Activated CD4-positive, alpha-beta T cell treated with anti-CD3 and anti-CD28 coated beads, Interleukin-2, Interleukin-6, amounts not matched to agents 100 ng/mL and 50 ng/mL, durations not matched to agents 16 hours and 8 hours (primary cell): Measurements from ENCODE around the gene CD99.
A peak's percentile ranks its signal among the peaks of the same experiment; 100 is the strongest.

Source experiments
- DNase-seq: peaks from one replicate; pipeline ENCODE4 v3.0.0-alpha.2; 2020

CD99 gene

DNA sequence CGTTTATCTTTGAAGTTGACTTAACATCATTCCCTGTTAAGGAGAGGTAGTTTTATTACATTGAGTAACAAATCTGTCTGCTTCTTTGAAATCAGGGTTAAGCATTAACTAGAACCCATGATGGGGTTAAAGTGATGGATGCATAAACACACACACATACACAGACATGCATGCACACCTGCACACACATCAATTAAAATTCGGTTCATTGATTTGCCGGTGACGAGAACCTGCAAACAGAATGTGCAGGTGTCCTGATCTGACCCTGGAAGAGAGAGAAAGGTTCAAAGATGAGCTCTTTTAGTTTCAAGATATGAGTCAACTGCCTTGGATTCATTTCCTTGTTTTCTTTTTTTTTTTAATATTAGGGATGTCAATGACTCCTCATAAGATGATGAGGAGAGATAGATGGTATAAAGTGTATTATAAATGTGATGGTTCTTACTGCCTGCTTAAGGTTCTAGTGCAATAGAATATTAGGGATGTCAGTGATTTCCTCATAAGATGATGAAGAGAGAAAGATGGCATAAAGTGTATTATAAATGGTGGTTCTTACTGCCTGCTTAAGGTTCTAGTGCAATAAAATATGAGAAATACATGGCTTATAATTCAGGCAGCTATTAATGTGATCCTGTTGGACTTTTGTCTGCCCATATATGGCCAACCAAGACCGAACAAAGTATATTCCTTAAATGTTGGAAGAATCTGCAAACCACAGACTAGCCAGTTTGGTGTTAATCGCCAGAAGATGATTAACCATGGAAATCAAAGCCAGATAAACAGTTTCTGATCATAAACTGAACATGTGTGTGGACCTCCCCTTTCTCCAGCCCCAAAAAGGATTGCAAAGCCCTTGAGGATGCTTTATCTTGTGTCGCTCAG, 14.1 kb upstream of the CD99 start:
- DNase-seq = no peak

- DNase-seq = no peak
Observed at GRCh38 chrX:2677764-2678163, 13.3 kb upstream of the CD99 start.

DNA sequence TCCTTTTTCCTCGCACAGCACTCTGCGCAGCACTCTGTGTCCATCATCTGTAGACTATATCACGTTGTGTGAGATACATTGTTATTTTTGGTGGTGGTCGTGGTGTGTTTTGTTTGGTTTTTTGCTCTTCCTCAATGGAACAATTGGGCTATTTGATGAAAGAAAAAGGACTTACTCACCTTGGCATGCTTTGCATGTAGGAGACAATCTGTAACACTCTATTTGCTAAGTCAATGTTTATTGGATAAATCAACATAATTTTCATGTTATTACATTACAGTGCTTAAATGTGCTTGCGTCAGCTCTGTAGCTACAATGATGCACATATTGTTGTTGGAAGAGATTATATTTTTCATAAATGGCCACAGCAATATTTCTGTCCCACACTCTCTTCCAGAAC, 12.5 kb upstream of the CD99 start:
- DNase-seq = no peak

DNA sequence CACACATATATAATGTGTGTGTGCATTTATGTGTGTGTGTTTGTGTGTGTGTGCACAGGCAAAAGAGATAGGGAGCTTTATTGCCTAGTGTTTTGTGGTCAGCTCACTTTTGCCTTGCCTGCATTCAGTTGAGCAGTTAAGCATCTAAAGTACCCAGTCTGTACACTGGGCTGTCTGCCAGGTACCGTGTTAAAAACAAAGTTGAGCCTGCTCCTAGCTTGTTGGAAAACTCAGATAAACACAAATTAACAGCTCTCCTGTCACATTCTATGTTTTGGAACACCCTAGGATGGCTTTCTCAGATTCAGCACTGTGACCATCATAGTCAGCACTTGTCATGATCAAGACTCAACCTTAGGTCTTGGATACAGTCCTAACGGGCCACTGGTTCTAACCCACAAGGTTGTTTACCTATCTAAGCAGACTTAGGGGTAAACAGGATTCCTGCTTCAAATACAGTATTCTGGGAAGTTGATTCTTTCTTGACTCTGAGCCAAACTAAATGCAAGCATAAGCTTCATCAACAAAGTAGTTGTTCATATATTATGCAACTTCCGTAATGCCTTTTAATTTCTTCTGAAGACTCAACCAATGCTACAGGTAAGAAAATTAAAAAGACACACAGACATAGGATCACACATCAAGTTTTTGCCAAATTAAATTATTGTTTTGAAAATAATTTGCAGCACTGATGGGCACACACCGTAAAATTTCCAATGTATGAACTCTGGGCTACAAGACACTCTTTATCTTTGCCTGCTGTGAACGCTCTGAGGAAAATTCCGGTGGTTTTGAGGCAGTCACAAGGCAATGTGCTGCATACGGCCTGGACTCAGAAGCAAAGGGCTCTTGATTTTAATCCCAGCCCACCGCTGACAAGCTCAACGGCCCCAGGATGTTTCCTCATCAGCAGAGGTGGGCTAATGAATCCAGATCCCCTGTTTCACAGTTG, 11.3 kb upstream of the CD99 start:
- DNase-seq = no peak

DNA sequence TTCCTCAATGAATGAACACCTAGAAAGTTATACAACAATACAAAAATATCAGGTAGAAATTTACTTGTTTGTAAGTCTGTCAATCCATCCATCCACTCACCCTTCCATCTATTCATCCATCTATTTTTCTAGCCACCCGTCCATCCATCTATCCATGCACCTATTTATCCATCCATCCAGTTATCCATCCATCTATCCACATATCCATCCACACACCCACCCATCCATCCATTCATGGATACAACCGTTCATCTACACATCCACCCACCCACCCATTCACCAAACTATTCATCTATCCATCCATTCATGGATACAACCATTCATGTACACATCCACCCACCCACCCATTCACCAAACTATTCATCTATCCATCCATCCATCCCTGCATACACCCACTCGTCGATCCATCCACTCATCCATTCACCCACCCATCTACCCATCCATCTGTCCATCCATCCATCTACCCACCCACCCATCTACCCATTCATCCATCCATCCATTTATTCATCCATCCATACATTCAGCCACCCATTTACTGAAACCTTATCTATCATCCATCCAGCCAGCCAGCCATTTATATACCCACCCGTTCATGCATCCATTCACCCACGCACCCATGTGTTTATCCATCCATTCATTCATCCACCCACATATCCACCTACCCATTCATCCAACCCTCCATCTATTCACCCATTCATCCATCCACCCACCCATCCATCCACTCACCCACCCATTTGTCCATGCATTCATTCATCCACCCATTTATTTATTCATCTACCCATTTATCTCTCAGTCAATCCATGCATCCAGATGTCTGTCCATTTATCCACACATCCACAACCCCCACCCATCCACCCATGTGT, 10.4 kb upstream of the CD99 start:
- DNase-seq = no peak

GRCh38 chrX:2682565-2683177, 8.4 kb upstream of the CD99 start:
- no peak for DNase-seq

GRCh38 chrX:2684256-2684655, 6.8 kb upstream of the CD99 start:
- DNase-seq = no peak

DNA sequence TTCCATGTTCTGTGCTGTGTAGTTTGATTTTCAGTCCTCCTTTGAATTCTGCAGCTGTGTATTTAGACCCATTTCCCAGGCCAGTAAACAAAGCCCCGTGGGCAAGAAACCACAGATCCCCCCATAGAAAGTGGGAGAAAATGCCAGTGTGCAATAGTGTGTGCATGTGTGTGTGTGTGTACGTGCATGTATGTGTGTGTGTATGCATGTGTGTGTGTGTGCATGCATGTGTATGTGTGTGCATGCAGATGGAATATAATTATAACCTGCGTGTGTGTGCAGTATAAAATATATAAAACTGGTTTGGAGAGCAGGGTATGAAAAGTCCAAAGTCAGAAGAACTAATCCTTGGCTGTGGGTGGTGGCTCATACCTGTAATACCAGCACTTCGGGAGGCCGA, 5.2 kb upstream of the CD99 start:
- no peak for DNase-seq

GRCh38 chrX:2689773-2690666, 1.1 kb upstream of the CD99 start:
- no peak for DNase-seq

DNA sequence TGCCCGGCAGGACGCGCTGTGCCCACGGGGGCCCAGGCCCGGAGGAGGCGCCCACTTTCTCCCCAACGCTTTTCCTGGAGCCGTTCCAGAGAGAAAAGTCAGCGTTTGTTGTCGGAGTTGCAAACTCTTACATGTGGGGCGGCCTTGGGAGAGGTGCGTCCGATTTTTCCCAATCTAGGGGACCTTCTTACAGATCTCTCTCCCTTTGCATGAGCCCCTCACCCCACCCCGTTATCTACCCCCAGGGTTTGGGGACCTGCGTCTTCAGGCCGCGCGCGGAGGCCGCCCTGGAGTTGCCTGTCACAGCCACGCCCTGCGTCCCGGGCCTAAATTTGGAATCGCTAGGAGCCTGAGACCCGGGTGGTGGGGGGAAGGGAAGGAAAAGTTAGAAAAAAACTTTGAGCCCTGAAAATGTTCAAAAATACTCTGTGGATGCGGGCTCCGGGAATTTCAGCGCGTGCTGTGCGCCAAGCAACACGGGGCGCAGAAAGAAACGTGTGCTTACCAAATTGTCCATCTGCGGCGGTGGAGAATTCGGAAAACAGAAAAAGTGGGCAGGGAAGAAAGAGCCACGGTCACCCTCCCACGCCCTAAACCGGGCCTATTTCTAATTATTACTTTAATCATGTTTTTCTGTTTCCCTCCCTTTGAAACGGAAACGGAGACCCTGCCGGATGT, 587 bp downstream of the CD99 start:
- peak; percentile 46 for DNase-seq

- DNase-seq = no peak
Observed at GRCh38 chrX:2692221-2693112, 1.4 kb downstream of the CD99 start.

- DNase-seq = peak; percentile 41
Observed at GRCh38 chrX:2693113-2694002, 2.3 kb downstream of the CD99 start.

GRCh38 chrX:2694914-2695267, 3.8 kb downstream of the CD99 start:
- no peak for DNase-seq

DNA sequence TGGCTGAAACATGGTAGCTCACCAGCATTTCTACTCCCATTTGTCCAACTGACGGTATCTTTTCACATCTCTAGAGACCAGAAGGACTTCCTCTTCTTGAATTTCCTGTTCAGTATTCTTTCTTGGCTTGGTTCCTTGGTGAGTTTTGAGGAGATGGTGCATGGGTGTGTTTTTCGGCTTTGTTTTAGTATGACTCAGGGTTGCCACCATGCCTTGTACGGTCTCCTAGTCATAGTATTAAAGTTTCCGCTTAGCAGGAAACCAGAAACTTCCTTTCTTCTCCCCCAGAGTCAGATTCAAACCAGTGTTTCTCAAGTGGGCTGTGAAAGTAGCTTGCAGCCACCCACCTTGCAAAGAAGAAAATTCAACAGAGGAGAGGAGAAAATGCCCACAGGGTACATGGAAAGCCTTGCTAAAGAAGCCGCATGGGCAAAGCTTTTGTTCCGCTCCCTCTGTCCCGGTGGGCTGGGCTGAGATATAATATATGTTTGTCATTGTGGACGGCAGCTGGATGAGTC, 5.7 kb downstream of the CD99 start:
- DNase-seq = peak; percentile 90

DNA sequence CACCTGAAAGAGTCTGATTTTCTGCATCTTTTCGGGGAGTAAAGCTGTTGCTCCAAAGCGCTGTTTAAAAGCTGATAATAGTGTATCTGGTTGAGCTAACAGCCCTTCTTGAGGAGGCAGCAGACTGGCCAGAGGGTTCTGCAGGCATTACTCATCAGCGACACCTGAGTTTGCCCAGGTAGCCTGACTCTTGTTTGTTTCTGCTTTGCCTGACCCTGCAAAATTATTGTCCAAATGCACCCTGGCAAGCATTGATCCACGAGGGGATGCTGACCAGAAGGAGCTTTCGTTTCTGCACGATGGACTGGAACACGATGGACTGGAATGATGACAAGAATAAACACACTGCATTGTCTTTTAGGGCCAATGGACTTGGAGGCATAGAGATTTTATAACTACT, 6.2 kb downstream of the CD99 start:
- DNase-seq = peak; percentile 36

DNA sequence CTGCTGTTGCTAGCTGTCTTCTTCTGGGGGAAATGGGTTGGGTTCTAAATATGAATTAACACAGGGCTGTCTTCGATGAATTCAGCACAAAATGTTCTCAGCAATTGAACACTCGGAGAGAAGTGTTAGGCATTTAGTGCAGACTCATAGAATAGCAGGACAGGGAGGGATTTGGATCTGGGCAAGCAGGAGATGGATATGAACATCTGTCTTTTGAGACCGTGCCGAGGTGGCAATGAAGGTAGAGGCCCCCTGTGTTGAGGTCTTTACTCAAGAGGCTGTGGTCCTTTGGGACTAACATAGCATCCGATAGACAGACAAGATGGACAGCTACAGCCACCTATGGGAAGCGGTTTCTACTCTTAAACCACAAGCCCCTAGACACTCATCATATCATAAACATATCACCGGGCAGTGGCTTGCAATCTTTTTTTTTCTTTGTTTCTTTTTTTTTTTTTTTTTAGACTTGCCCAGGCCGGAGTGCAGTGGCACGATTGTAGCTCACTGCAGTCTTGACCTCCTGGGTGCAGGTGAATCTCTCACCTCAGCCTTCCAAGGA, 6.7 kb downstream of the CD99 start:
- DNase-seq = peak; percentile 41

DNA sequence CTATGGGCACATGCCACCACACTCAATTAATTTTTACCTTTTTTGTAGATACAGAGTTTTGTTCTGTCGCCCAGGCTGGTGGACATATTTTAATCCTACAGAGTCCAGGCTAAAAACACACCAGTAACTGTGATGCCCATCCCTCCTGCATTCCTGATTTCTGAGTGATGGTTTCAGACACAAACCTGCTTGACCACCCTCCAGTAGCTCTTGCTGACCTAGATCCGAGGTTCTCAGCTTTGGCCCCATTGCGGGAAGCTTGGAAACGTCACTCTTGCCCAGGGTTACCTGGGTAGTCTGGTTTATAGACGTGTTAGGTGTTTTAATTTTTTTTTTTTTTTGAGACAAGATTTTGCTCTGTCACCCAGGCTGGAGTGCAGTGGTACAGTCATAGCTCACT, 7.5 kb downstream of the CD99 start:
- no peak for DNase-seq

DNA sequence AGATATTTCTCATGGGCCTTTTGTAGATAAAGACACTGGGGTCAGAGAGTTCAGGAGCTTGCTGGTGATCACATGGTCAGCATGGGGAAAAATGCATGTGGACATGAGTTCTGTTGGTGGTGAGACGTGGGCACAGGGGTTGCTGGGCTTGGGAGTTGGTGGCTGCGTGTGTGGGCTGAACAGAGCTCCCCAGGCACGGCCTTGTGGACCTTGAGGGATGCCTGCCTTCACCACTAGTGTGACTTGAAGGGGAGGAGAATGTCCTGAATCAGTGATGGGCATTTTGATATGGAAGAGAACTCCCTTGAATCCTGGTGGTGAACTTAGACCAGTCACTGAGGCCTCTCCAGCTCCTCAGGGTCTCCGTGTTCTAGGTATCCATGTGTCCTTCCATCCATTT, 8.9 kb downstream of the CD99 start:
- no peak for DNase-seq
